GM15510 (cell line): ENCODE measurements around the gene ZC3H13.

Experiments used
- POLR2A ChIP-seq: IDR thresholded peaks from 3 replicates; pipeline ENCODE4 v1.6.1; 2011; ENCODE audit warnings: borderline replicate concordance; ENCODE audit not compliant: insufficient read length; ENCODE audit errors: extremely low read depth

ZC3H13 gene

DNA sequence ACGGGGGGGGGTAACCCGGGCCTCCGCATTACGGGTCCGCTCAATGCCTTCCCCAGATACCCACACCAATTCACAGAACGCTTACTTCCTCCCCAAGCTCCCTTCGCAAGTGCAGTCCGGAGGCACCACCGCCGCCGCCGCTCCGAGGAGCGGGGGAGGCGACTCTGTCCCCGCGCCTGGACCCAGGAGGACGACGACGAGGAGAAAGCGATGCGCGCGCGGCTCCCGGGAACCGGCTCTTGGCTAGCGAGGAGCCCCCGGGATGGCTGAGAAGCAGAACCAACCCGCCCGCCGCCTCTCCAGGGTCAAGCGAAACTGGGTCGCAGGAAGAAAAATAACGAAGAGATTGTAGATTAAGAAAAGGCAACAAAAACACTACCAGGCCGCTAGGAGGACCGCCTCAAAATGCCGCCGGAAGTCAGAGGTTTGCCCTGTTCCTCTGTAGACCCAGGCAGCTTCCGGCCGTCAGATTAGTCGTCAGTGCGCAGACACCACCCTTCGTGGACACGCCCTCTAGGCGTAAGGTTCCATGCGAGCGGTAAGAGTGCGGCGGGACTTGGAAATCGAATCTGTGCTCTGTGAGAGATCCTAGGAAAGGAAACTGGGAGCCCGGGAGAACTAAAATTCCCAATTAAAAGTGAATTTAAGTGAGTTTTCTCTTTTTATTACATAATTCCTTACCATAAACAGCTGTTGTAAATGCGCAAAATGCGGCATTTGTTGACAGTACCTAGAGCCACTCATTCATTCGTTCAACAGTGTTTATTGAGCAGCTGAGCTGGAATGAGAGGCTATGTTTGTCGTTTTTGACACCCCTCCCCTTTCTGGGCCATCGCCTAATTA, at the start of gene ZC3H13:
Gene ZC3H13 (minus strand): TSS at position 428 of the 843 bp plus-strand sequence. CDS start 7,239 bp downstream, outside the sequence.
- TF ChIP-seq POLR2A = peak; percentile 81

- no peak for TF ChIP-seq POLR2A
These were observed 49.7 kb upstream of the ZC3H13 start for GRCh38 chr13:46102255-46102605.

DNA sequence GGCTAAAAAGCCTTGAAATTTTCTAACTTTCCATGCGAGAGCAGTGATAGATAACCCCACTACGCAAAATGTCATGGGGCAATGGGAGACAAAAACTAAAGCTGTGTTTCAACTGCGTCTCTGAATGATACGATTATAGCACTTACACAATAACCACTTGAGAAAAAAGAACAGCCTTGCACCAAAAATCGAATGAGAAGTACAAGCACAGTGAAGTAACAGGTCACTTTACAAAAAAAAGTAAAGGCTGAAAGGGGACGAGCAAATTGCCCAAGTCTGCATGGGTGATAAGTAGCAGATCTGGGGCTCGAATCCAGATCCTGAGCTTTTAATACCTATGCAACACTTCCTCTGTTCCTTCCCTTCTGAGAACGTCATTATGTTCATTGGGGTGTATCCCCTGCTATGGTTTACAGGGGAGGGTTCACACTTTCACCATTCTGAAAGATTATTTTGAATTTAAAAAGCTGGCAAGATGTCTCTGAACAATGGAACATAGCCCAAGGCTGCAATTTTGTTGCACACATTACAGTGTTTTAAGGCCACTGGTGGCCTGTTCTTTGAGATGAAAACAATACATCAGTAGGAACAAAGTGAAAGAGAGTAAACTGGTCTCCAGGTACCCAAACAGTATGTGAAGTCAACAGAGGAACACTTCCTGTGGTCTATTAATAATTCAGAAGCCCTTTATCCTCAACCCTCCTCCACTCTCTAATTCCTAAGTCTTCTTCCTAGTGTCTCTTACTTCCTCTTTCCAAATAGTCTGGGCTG, 49.1 kb upstream of the ZC3H13 start:
- TF ChIP-seq POLR2A = no peak

- no peak for TF ChIP-seq POLR2A
These were observed 48.5 kb upstream of the ZC3H13 start for GRCh38 chr13:46101002-46101401.

DNA sequence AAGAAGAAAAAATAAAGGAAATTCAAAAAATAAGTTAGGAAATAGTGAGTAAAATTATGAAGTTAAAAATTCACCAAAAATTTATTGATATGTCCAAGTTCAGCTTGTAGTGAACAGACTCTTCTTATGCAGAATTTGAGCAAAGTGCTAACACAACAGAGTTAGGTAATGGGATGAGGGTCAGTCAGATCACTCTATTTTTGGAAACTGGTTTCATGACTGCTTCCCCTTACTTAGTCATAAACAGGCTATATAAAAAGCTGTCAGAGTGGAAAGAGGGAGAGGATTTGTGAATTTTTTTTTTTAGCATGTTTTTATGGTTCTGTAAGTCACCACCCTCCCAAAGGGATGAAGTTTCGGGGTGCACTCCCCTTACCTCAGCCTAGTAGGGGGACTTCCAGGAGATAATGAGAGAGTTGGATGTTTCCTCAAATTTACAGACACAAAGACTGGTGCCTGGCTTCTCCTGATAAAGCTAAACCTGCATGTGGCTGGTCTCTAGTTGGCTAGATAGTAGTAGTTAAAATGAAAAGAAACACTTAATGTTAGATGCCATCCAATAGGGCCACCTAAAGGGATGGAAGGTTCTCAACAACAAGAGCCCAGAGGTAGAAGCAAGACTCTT, 47.8 kb upstream of the ZC3H13 start:
- no peak for TF ChIP-seq POLR2A

DNA sequence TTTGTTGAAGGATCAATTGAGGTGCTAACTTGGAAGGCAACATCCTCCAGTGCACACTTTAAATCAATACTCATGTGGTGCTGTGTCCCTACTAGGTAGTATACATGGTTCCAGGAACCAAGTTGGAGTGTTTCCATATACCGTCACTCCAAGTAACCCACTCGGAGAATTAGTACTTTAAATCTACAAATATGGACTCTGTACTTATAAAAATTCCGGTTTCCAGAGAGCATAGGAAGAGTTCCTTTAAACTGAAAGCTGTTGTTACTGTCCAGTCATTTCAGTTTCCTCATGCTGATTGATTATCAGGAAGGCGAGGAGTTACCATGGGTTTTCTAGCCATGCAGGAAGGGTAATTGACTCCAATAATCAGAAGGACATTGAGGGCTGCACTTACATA, 45.1 kb upstream of the ZC3H13 start:
- TF ChIP-seq POLR2A = no peak

- no peak for TF ChIP-seq POLR2A
These were observed 44.5 kb upstream of the ZC3H13 start for GRCh38 chr13:46097015-46097414.

GRCh38 chr13:46094478-46094877, 41.9 kb upstream of the ZC3H13 start:
- TF ChIP-seq POLR2A = no peak

- TF ChIP-seq POLR2A = no peak
These were observed 36.4 kb upstream of the ZC3H13 start for GRCh38 chr13:46088821-46089562.

GRCh38 chr13:46087481-46087880, 34.9 kb upstream of the ZC3H13 start:
- no peak for TF ChIP-seq POLR2A

- TF ChIP-seq POLR2A = no peak
These were observed 34.4 kb upstream of the ZC3H13 start for GRCh38 chr13:46086985-46087384.

DNA sequence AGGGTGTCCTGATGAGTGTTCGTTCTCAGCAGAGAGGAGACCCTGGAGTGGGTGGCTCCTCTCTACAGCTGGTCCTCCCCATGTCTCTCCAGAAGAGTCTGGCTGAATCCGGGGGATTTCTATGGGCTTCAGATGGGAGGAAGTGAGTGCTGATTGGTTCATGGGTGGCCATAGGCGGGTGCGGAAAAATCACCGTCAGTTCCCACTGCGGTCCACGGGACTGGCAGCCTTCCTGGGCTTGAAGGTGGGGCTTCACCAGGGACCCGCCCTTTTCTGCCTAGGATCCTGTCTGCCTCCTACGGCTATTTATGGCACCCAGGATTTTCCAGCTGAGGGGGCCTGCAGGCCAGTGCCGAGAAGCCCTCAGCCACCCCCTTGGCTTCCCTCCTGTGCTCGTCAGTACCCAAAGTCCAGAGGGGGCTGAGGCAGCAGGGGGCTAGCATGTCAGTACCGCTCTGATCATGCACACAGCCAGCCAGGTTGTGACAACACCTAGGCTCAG, 33.9 kb upstream of the ZC3H13 start:
- no peak for TF ChIP-seq POLR2A

GRCh38 chr13:46085737-46086136, 33.2 kb upstream of the ZC3H13 start:
- TF ChIP-seq POLR2A = no peak

DNA sequence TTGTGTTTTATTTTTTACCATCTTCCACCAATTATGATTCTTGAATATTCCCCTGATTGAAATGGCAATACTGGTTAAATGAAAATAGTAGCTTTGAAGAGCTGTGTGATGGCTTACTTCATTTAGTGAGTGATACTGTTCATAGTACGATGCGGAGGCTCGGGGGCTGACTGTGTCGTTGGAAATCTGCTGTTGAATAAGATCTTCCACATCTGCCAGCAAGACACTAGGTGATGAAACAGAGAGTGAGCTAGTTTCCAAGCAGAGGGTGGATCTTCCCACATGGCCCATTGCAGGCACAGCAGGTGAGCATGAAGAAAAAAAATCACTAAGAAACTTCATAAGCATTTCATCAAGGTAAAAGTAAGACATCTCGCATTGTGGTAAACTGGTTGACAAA, 29.8 kb upstream of the ZC3H13 start:
- TF ChIP-seq POLR2A = no peak
